NCI-H345 (cell line): ENCODE results near the gene LOXL4.
"Not testable (repeated sequence)": the region's sequence is repeated elsewhere in the genome, so short reads cannot be mapped to it uniquely, and the experiment has no call there.

Experiments used
- DNase-seq: peaks from one replicate; lab custom pipeline; 2025; lab: John Stamatoyannopoulos, UW

LOXL4 gene

DNA sequence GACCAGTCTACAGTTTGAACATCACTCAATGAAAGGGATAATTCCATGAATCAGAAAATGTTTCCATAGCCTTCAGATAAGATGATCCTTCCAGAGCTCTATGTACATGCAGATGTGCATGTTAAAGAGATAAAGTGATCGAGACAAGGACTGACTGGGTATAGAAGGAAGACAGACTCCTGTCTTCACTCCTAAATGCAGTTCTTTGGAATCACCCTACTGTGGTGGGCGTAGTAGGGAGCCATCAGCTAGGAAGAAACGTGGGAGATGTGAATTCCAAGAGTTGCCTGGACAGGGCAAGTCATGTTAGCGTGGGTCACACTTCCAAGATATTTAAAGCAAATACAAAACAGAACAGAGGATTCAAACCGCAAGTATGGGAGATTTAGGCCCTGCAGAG is 23.9 kb downstream of the LOXL4 start:
- DNase-seq = no peak

DNA sequence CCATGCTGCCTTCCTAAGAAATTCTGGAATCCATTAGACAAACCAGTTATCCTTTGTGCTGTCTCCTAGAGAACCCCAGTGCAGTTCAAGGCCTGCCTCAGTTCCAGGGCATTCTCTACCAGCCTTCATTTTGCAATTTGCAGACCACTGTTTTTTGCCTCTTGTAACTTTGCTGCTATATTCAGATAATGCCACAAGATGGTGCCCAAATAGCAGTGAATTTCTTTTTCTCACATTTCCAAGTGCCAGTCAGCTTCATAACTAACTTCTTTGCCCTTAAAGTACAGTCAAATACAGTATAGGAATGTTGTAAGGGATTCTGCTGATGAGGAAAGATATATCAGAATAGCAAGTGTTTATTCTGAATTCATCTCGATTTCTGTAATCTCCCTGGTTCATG is 25.2 kb downstream of the LOXL4 start:
- DNase-seq = no peak

DNA sequence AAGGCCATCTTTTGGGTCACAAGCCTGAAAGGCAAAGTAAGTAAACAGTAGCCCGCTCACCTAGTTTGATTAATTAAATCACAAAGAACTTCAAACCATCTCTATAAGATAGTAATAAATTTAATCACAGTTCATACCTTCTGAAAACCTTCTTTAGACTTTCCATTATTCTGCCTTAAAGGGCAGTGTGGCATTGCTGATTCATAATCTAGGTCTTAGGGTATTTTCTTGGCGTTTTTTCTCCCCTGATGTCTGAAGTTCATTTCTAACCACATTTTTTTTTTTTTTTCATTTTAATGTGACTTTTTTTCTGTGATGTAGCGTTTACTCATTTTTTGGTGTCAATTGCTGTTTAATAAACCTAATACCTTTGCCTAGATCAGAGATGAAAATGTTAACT is 27.5 kb downstream of the LOXL4 start:
- DNase-seq = no peak

DNA sequence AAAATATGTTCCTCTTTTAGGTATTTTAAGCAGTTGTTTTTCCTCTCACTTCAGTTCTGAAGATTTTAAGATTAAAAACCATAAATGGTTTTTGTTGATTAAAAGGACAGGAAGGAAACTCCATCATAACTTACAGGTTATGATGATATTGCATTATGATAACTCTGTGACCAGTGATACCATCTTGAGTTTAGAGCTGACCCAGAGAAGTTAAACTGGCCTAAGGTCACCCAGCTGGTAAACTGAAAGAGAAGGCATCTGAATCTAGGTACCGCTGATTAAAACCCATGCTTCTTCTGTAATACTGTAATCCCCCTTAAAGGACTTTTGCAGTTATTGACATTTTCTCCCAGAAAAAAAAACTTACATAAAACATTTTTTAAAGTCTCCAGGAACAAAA is 29.6 kb downstream of the LOXL4 start:
- no peak for DNase-seq

DNA sequence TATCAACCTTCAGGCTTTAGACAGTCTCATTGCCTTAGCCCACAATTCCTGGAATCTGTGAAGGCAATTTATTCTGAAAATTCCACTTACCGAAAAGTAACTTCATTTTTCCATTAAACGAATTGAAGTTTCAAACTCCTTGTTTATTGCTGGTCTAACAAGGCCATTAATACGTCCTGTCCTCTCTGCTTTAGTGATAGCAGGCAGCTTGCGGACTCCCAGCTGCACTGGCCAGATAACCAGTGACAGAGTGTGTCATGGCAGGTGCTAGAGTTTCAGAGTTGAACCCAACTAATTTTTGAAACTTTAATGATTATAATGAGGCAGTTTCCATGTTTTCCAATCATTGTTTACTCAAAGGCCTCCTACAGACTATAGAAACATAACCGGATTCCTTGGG is 31.1 kb downstream of the LOXL4 start:
- no peak for DNase-seq

DNA sequence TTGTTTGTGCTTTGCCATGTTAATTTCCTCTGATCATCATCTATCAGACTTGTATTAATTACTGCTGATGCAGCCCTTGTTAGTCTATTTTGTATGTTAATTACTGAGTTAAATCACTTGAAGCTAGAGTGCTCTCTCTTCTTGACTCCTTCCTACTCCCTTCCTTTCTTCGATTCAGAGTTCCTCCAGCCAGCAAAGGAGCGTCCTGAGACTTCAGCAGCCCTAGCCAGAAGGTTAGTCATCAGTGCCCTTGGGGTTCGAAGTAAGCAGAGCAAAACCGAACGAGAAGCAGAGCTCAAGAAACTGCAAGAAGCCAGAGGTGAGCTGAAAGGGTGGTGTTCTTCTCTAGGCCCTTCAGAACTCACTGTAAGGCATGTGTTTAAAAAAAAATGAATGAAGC is 32.1 kb downstream of the LOXL4 start:
- no peak for DNase-seq

DNA sequence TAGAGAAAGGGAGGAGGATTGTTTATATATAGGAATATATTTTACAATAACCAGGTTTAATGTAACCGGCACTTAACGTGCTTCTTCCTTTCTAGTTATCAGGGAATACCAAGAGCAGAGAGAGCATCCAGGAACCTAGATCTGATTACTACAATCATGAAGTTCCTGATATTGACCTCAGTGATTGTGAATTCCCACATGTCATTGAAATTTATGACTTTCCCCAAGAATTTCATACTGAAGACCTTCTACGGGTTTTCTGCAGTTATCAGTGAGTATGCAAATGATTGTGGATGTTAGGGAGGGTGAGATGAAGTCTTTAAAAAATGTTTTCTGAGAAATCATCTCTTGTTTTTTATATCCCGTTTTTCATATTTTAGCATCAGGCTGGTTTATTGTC is 36.6 kb downstream of the LOXL4 start:
- DNase-seq = no peak

- DNase-seq = not testable (repeated sequence)
Measured at GRCh38 chr10:98228266-98228665, 39.7 kb downstream of the LOXL4 start.

GRCh38 chr10:98227713-98228112 is 40.3 kb downstream of the LOXL4 start:
- not testable (repeated sequence) for DNase-seq

GRCh38 chr10:98226508-98227144 is 41.4 kb downstream of the LOXL4 start:
- no peak for DNase-seq

DNA sequence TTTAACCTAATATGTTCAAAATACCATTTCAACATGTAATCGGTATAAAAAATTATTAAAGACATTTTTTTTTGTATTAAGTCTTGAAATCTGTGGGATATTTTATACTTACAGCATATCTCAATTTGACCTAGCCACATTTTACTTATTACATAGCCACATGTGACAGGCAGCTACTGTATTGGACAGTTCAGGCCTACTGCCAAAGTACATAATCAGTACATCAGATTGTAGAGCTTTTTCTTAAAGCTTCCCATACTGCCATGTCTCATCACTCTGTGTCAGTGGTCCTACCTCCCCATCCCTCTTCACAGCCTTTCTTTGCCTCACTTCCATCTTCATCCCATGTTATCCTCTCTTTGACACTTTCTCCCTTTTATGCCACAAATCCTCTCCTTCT is 43.0 kb downstream of the LOXL4 start:
- DNase-seq = no peak

DNA sequence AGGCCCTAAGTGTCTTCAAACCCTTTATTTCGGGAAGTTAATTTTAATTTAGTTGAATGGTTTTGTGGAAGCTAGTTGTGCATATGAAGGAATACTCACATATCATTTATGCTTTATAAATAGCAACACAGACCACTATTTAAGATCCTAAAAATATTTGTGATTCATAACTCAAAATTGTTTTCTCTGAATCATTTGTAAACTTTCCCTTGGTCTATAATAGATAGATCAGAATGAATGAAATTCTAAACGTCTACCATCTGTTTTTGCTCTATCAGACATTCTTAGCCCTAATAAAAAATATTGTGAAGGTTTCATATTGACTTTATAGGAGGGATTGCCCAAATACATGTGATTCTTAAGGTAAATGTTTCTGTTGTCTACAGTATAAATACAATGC is 43.5 kb downstream of the LOXL4 start:
- DNase-seq = no peak

- no peak for DNase-seq
Measured at GRCh38 chr10:98223874-98224273, 44.1 kb downstream of the LOXL4 start.

- DNase-seq = no peak
Measured at GRCh38 chr10:98217801-98218200, 50.2 kb downstream of the LOXL4 start.

GRCh38 chr10:98215373-98215772 is 52.6 kb downstream of the LOXL4 start:
- no peak for DNase-seq

GRCh38 chr10:98213740-98214139 is 54.3 kb downstream of the LOXL4 start:
- no peak for DNase-seq

DNA sequence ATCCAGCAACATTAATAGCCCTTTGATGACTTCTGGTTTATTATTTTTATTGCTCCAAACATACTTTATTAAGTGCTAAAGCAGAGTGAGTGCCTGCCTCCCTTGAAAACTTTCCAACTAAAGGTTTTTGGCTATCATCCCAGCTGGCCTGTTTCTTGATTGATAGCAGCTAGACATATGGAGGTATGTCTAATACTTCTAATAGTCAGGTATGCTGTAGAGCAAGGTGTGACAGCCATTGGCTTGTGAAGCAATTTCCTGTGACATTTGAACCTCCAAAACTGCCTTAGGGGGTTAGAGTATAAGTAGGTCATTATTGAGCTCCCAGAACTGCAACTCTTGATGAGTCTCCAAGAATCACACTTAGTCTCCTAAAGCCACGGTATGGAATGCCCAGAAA is 55.8 kb downstream of the LOXL4 start:
- no peak for DNase-seq

DNA sequence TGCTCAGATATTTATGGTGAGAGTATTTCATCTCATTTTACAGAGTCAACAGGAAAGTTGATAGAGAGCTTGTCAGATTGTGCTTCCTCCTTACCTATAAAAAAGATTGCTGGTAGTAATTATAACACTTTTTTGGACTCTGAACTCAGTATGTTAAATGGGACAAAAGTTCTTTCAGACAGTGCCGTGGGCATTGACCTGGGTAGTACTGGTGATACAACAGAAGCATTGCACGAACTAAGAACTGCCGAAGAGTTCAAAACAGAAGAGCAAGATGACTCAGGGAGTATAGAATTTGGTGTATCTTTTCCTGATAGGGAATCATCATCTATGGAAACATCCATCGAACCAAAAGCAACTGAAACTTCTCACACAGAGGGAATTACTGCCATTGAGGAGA is 58.6 kb downstream of the LOXL4 start:
- DNase-seq = no peak

DNA sequence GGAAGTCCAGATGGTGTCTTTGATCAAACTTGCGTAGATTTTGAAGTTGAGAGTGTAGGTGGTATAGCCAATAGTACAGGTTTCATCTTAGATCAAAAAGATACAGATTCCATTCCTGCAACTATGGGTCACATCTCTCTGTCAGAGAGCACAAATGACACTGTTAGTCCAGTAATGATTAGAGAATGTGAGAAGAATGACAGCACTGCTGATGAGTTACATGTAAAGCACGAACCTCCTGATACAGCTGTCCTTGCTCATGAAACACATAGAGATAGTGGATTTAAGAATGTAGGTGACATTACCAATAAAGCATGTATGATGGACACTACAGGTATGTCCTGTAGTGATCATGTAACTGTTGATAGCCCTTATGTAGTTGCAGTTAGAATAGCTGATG is 59.1 kb downstream of the LOXL4 start:
- DNase-seq = no peak

DNA sequence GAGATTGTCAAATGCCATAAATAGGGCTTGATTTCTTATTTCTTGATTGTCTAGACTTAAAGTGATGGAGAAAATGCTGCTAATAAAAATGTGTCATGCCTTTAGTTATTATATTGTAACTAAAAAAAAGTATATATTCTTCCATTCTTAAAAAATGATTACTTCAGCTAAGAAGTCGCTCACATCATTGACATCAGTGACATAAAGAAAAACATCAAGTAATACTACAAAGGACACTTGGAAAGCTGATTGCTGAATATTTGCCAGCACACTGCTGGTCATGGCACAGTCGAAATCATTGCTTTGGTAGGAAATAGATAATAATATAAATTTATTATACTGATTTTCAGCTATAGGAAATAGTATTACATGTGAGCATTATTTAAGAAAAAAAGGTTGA is 62.6 kb downstream of the LOXL4 start:
- DNase-seq = no peak

DNA sequence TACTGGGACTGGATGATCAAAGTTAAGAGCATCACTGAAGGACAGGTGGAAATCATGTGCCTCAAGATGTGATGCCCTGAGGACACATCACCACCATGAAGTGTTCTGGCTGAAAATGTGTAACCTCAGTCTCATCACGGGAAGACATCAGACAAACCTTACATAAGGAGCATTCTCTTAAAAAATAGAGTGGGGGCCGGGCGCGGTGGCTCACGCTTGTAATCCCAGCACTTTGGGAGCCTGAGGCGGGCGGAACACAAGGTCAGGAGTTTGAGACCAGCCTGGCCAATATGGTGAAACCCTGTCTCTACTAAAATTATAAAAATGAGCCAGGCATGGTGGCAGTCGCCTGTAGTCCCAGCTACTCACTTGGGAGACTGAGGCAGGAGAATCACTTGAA is 65.6 kb downstream of the LOXL4 start:
- DNase-seq = no peak

- DNase-seq = no peak
Measured at GRCh38 chr10:98201760-98202159, 66.2 kb downstream of the LOXL4 start.
